ENCODE results near the gene GBGT1.
A peak's percentile ranks its signal among the peaks of the same experiment; 100 is the strongest.

GBGT1 gene

DNA sequence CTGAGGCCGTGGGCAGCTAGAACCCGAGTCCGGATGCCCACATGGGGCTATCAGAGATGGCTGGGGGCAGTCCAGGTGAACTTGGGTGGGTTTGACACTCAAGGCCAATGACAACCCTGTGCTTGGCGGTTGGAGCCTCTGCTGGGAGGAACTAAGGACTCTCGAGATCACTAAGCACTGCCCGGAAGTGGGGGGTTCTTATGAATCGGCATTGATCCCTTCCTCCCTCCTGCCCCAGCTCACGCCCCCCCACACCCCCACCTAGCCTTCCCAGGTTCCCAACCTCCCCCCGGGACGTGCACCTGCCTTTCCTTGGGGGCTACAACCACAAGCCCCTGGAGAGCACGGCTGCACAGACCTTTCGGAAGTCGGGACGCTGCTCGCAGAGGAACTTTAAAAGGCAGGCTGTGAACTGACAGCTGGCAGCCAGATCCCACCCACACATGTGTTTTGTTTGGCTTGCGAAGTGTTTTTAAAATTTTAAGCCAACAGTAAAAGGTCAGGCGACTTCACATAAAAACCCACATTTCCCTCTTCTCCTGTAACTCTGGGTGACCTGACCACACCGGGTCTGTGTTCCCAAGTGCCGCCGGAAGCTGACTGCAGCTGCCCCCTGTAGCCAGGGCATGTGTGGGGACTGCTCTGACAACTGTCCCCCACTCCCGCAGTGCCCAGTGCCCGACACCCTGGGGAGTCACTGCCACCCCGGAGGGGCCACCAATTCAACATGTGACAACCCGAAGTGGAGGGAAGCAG lies 37.6 kb downstream of the GBGT1 start:
- no peak for DNase-seq (ENCODE audit: low read depth in 2 of 2)

DNA sequence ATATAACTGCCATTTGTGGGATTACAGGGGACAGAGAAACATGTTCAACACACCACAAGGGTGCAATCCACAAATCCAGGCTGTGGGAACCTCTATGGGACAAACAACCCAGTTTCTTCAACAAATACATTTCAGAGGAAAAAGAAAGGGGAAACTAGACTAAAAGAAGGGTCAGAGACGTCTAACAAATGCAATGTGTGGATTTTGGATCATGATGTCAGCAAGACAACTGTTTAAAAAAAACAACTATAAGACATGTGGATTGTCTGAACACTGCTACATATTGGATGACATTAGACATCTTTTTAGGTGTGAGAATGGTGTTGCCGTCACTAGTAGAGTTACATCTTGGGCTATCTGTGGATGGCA lies 38.8 kb downstream of the GBGT1 start:
- DNase-seq (ENCODE audit: low read depth in 2 of 2) = no peak

DNA sequence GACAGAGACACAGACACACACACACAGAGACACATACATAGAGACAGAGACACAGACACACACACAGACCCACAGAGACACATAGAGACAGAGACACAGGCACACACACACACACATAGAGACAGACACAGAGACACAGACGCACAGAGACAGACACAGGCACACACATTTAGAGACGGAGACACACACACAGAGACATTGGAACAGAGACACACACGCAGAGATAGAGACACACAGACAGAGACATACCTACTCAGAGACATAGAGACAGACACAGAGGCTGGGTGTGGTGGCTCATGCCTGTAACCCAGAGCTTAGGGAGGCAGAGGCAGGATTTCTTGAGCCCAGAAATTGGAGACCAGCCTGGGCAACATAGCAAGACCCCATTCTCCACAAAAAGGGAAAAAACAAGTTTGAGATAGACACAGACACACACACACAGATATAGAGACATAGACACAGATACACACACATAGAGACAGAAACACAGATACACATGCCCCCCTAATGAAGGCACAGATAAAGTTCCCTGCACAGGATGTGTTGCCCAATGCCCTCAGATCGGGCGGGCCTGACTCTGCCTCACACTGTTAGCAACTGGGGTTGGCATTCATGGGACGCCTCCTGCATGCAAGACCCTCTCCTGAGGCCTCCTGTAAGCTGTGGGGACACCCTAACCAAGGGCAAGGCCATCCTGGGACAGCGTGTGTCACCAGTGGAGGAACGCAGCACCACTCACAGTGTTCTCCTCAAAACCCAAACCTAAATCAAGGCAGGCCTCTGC lies 39.4 kb downstream of the GBGT1 start:
- no peak for DNase-seq (ENCODE audit: low read depth in 2 of 2)

DNA sequence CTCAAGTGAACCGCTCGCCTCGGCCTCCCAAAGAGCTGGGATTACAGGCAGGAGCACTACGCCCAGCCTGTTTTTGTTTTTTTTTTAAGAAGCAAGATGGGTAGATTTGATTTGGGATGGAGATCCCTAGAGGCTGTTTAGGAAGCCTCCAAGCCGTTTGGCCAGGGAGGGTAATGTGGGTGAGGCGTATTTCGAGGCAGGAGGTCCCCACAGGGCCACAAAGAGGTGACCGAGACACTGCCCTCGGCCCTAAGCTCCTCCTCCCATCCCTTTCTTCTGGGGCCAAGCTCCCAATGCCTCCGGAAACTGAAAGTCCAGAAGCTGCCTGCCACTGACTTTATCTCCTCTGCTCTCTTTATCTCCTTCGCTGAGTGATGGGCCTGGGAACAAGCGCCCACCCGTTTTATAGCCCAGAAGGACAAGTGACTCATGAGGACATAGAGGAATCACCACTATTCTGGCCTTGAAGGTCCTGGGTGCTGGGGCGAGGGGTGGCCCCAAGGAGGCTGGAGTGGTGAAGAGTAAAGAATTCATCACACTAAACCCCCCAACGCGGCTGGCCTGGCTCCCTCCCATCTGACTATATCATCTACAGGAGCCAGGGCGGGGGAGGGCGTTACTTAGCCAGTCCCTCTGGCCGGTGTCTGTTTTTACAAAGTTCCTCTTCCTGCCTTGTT lies 40.6 kb downstream of the GBGT1 start:
- DNase-seq (ENCODE audit: low read depth in 2 of 2) = no peak

DNA sequence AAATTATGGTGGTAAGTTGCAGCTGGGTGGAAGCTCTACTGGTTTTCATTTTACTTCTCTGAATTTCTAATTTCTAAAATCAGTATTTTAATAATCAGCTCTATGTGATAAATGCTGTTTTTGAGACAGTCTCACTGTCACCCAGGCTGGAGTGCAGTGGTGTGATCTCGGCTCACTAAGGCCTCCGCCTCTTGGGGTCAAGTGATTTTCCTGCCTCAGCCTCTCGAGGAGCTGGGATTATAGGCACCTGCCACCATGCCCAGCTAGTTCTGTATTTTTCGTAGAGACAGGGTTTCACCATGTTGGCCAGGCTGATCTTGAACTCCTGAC lies 41.1 kb downstream of the GBGT1 start:
- DNase-seq (ENCODE audit: low read depth in 2 of 2) = no peak

DNA sequence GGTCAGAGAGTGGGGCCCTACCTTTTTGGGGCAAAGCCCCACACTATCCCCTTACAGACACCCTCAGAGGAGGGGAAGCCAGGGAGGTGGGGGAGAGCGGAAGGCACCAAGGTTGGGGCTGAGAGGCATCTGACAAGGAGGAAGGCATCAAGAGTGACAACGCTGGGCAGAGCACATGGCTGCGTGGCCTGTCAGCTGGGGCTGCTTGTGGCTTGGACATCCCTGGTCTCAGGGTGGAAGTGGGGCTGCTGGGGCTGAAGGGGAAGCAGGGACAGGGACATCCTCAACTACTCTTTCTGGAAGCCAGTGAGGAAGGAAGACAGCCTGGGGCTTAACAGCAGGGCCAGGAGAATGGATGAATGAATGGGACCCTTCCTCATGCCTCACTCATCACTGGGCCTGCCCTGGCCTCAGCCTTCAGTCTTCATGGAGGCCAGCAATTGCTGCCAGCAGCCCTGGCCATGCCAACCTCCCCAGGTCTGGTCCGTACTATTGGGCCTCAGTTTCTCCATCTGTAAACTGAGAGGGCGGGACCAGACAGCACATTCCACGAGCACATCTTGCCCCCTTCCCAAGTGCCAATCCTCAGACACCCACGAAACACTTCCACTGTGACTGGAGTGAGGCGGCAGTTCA lies 41.7 kb downstream of the GBGT1 start:
- DNase-seq (ENCODE audit: low read depth in 2 of 2) = no peak

DNA sequence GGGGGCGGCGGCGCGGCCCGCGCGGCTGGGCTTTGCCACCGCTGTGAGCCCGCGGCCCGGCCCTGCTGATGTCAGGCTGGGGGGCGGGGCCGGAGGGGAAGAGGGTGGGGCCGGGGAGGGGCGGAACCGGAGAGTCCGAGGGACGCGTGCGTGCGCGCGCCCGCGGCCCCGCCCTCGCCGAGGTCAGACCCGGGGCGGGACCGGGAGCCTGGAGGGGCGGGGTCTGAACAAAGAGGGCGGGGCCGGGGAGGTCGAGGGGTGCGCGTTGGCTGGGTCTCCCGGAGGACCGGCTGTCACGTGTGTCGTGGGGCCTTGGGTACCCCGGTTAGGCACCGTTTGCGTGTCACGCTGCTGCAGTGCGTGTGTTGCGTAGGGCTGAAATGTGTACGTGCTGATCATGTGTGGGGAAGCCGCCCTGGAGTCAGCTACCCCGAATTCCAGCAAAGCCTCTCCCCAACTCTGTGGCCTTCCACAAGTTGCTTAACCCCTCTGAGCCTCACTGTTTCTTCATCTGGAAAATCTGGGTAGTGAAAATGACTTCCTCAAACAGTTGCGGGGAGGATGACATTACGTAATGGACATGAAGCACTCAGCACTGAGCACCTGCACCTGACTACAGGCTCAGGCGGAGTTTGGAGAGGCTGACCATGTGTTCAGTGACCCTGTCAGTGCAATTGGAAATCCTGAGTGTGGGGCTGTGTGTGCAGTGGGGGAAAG lies 42.4 kb downstream of the GBGT1 start, which contains the start of gene RALGDS:
Gene RALGDS (minus strand): TSS at position 43 of the 717 bp plus-strand sequence. CDS start 86 bp downstream, outside the sequence.
- peak; percentile 81 to 87 for DNase-seq (ENCODE audit: low read depth in 2 of 2)

DNA sequence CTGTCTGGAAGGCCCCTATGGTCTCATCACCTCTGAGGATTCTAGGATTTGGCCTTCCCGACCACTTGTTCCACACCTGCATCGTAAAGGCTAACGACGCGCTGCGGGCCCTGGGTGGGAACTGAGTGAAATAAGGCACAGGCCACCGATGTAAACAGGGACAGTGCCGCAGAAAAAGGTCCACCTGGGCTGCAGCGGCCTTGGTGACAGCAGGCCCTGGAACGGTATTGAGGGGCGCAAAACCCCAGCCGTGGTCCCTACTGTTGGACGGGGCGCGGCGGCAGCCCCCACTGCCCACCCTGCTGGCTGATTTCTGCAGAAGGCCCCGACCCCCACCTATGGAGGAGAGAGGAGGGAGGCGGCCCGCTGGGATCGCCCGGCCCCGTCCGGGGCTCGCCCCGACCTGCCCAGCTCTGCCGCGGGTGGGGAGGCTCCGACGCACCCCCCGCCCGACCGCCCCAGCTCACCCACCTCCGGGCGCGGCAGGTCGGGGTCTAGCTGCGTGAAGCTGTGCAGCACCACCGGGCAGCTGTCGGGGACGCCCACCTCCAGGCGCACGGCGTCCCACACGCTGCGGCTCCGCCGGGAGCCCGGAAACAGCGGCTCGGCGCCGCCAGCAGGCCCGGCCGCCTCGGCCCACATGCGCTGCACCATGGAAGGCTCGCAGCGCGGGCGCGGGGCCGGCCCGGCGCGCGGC lies 43.1 kb downstream of the GBGT1 start:
- DNase-seq (ENCODE audit: low read depth in 2 of 2) = no peak

DNA sequence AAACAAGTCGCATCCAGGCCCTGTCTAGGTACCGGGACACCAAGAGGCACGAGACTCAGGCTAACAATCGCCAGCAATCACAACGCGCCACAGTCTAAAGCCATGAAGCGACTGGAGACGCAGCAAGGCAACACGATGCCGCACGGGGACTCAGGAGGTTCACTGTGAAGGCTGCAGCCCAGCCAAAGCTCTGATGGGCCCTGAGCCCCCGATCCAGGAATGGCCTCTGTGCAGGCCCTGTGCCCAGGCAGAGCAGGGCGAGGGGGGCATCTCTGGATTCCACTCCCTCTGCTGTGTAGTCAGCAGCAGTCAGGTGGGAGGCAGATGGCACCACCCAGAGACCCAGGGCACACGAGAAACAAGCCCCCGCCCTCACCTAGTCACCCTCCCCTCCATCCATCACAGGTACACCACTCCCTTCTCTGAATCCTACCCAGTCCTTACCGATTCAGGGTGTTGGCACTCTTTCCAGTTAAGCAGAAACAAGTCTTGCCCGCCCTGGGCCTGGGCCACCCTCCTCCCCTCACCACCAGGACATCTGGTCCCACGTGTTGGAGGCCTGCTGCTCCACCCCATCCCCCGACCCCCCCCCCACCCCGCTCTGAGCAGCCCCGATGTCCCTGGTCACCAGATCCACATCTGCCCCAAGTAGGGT lies 43.7 kb downstream of the GBGT1 start:
- DNase-seq (ENCODE audit: low read depth in 2 of 2) = no peak

DNA sequence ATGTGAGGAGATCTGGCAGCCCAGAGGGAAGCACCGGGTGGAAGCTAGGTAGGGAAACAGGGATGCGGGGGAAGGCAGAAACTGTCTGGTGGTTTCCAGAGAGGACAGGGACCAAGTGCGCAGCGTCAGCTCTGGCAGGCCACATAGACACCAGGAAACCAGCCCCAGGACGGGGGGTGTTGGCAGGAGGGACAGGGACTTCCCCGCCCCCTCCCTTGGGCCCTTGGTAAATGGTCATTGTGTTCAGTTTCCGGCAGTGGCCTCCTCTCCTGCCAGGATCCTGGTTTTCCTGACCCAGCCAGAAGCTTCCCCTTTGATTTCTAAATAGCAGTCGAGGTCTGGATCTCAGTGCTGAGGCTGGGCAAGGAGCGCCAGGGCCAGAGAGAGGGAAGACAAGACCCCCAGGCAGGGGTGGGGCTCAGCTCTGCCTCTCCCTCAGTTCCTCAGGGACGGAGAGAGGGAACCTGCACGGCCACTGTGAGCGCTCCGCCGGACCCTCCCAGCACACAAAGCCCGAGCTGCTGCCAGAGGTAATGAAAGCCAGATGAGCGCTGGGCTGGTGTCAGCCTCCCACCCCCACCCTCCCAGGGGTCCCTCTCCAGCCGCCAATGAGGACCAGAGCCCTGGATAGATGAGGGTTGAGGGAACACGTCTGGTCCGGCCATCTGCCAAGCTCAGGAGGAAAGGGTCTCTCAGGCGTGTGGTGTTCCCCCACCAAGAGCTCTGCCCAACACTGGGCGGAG lies 44.4 kb downstream of the GBGT1 start:
- DNase-seq (ENCODE audit: low read depth in 2 of 2) = no peak

DNA sequence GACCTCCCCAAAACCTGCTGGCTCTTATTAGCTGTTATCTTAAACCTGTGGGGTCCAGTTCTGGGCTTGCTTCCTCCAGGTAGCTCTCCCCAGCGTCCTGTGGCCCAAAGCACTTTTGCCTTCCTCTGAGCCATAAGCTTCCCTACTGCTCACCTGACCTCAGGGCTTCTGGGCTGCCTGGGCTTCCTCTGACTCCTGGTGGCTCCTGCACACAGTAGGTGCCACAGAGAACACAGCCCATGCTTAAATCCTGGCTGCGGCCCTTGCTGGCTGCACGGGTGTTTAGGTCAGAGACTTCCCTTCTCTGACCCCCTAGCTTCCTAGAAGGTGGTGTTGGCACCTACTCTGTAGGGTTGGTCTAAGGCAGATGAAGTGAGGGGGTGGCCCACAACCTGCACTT lies 45.1 kb downstream of the GBGT1 start:
- DNase-seq (ENCODE audit: low read depth in 2 of 2) = no peak

DNA sequence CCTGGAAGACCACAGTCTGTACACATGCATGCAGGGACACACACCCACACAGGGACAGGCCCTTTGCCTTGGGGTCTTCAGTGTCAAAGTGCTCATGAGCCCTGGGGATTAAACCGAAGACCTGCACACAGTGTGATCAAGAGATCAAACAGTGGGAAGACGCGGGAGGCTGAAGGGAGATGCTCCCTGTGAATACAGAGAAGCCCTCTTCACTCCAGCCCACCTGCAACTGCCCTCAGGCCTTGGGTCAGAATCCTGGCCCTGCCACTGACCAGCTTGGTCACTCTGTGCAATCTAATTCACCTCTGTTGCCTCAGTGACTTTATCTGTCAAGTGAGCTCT lies 45.6 kb downstream of the GBGT1 start:
- no peak for DNase-seq (ENCODE audit: low read depth in 2 of 2)

DNA sequence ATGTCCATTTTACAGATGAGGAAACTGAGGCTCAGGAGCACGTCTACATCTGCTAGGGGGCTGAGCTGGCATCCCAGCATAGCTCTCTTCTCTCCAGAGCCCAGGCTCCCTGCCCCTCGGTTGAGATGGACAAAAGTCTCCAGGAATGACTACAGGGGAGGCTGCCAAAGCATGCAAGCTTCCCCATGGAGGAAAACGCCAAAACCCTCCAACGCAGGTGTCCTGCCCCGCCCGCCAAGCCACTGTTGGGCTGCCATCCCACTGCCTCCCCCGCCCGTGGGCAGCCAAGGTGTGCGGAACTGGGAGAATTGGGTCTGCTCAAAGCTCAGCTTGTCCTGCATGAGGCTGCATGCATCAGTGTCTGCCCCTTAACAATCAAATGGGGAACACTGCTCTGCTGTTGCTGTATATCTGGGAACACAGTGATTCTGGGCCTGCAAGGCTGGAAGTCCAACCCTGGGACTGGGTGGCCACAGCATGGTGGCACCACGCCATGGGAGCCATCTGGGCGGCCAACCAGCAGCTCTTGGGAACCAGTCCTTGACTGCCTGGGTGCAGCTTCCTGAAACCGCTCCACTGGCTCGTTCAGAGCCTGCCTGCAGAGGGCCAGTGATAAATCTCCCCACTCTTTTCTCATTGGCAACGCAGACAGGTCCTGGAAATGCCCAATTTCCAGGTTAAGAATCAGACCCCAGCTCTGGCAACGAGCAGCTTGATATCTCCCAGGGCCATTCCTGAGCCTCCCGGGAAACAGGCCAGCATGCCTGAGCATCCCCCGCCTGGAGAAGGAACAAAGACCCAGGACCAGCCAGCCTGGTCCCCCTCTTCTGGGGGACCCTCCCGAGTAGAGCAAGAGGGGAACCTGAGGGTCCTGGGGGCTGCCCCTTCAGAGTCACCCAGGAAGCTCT lies 46.2 kb downstream of the GBGT1 start:
- DNase-seq (ENCODE audit: low read depth in 2 of 2) = no peak

DNA sequence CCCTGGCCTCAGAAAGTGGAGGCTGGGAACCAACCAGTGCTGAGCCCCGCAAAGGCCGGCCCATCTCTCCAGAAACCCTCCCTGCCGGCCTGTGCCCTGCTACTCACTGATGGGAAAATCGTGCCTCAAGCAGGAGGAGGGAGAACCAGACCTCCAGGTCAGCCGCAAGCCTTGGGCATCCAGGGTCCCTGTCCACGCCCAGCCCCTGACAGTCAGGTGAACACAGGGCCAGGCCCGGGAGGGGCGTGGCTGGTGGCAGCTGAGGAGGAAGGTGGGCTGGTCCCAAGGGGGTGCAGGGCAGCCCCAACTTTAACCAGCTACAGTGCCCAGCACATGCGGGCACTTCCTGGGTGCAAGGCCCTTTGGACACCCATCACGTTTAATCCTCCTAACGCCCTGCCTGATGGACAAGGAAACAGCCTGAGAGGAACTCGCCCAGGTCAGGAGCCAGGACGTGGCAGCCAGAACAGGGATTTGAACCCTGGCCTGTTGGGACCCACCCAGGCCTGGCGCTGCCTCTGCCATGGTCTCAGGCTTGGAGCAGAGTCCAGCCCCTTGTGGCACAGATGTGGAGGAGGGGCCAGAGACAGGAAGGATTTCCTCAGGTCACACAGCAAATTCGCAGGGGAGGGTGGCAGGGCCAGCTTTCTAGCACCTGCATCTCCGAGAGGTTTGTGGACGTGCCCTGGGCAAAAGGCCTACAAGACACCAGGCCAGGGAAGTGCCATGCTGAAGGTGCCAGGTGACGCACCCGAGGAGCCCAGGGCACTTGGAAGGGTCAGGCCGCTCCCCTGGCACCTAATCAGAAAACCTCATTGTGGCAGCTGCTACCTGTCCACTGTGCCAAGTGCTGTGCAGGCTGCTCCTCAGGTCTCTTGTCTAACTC lies 47.1 kb downstream of the GBGT1 start:
- no peak for DNase-seq (ENCODE audit: low read depth in 2 of 2)

DNA sequence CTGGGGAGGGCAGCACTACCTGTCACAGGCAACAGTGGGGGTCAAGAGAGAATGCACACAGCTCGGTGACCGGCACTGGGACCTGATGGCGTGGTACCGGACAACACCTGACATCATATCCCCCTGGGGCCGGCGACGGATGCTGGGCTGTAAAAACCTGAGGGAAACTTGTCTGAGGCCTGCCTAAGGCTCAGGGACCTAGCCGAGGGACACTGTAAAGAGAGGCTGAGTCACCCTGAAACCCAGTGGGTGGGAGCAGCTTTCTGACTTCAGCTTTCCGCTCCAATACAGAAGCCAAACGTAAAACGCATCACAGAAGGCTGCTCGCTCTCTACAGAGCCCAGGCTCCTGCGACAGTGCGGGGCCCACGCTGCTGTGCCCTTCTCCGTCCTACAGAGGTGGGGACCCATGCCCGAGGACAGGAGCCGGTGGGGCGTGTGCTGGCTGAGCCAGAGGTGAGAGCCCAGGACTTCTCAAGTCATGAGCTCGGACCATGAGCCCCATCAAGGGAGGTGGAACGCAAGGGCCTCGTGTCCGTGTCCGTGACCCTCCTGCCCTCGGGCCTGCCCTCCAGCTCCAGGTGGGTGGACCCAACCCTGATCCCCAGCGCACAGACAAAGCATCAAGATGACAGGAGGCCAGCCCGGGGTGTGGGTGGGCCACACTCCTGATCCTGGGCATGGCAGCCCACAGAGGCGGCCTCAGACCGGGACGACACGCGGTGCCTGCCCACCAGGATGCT lies 47.9 kb downstream of the GBGT1 start:
- DNase-seq (ENCODE audit: low read depth in 2 of 2) = peak; percentile 48 to 51

DNA sequence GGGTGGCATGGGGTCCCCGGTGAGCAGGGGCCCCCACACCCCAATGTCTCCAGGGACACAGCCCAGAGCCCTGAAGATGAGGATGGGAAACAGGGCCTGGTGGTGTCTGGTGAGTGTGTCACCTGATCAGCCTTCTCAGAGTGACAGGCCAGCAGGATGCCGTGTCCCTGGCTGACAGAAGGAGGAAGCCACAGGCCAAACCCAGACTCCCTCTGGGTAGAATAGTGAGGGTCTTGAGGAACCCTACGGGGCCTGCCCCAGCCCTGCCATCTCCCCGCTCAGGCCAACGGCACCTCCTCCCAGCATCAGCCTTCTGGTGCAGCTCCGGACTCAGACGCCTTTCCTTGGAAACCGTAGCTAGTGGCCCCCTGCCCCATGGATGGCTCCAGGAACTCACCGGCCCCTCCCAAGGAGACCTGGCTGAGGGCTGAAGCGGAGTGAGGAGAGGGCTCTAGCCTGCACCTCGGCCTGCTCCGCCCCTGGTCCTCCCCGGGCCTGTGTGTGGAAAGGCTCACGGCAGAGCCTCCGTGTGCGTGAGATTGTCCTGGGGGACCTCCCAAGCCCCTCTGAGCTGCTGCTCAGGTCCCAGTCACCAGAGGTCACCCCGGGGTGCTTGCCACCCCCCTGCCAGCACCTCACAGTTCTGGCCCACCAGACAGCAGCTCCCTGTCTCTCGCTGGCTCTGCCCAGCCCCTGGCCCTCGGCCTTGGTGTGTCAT lies 48.7 kb downstream of the GBGT1 start:
- no peak for DNase-seq (ENCODE audit: low read depth in 2 of 2)
